ENCODE measurements around the gene TRIM23. TPM values are rescaled to one million over a fixed set of nuclear protein-coding genes. Genes with fewer than 3 reads are reported as not detected.

The TRIM23 gene
- total RNA-seq, 2 donors from 2014 or later: 5.8 to 8.8 TPM

DNA sequence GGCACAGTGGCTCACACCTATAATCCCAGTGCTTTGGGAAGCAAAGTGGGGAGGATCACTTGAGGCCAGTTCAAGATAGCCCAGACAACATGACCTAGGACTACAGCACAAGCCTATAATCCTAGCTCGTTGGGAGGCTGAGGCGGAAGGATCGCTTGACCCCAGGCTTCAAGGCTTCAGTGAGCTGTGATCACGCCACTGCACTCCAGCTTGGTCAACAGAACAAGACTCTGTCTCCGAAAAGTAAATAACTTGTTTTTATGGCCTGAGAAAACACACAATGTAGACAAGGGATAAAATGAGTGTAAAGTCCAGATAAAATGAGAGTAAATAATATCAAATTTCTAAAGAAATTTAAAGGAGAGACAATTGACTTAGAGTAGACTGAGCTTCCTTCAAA lies 27.0 kb upstream of the TRIM23 start:
- no peak overlapping the region for H3K27ac ChIP-seq
- H3K9ac ChIP-seq (ENCODE audit: low read depth in 2 of 2, low read length in 2 of 2): no peak overlapping the region
- intact Hi-C loops (cut with DNase I): no loop called here
- TF ChIP-seq, protein P1, sequence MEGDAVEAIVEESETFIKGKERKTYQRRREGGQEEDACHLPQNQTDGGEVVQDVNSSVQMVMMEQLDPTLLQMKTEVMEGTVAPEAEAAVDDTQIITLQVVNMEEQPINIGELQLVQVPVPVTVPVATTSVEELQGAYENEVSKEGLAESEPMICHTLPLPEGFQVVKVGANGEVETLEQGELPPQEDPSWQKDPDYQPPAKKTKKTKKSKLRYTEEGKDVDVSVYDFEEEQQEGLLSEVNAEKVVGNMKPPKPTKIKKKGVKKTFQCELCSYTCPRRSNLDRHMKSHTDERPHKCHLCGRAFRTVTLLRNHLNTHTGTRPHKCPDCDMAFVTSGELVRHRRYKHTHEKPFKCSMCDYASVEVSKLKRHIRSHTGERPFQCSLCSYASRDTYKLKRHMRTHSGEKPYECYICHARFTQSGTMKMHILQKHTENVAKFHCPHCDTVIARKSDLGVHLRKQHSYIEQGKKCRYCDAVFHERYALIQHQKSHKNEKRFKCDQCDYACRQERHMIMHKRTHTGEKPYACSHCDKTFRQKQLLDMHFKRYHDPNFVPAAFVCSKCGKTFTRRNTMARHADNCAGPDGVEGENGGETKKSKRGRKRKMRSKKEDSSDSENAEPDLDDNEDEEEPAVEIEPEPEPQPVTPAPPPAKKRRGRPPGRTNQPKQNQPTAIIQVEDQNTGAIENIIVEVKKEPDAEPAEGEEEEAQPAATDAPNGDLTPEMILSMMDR (IDR thresholded peaks at IDR 0.05): no peak
- H3K4me1 ChIP-seq: no peaks in the 10 kb centered on the region
- H3K4me3 ChIP-seq: no peak overlapping the region
- no peaks in the 10 kb centered on the region for H3K9me3 ChIP-seq
- peak; percentile 71 for DNase-seq
- H3K36me3 ChIP-seq: no peaks in the 10 kb centered on the region
- H3K27me3 ChIP-seq: no peaks in the 10 kb centered on the region

GRCh38 chr5:65647941-65648340 lies 23.8 kb upstream of the TRIM23 start:
- Histone ChIP-seq H3K9me3 (no peaks in the 10 kb centered on the region), H3K4me1 (no peaks in the 10 kb centered on the region), H3K27me3 (no peaks in the 10 kb centered on the region), H3K4me3 (no peak overlapping the region), H3K27ac (no peak overlapping the region), H3K36me3 (no peaks in the 10 kb centered on the region), H3K9ac (ENCODE audit: low read depth in 2 of 2, low read length in 2 of 2) (no peak overlapping the region)
- intact Hi-C loops (cut with DNase I): no loop called here
- TF ChIP-seq, protein P1 (IDR thresholded peaks at IDR 0.05): no peak
- no peak for DNase-seq

DNA sequence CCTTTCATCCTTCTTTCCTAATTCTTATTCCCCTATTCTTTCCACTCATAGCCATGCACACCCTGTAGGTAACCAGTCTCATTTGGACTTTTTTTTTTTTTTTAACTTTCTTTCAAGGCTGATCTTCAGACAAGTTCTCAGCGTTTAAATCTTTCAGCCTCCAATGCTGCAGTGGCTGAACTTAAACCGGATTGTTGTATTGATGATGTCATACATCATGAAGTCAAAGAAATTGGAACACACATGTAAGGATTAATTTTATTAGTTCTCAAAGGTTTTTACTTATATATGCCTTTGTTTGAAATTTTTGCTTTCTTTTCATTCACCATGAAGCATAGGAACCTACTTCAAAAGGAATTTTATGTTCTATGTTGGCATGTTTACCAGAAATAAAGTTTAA lies 22.8 kb upstream of the TRIM23 start:
- H3K36me3 ChIP-seq: no peaks in the 10 kb centered on the region
- no peak overlapping the region for H3K4me3 ChIP-seq
- H3K4me1 ChIP-seq: no peaks in the 10 kb centered on the region
- H3K27me3 ChIP-seq: no peaks in the 10 kb centered on the region
- no peaks in the 10 kb centered on the region for H3K9me3 ChIP-seq
- no peak overlapping the region for H3K27ac ChIP-seq
- TF ChIP-seq, protein P1 (IDR thresholded peaks at IDR 0.05): no peak
- DNase-seq: no peak
- H3K9ac ChIP-seq (ENCODE audit: low read depth in 2 of 2, low read length in 2 of 2): no peak overlapping the region
- intact Hi-C loops (cut with DNase I): no loop called here

GRCh38 chr5:65640240-65640639 lies 16.1 kb upstream of the TRIM23 start:
- H3K9me3 ChIP-seq: no peaks in the 10 kb centered on the region
- DNase-seq: no peak
- H3K27ac ChIP-seq: no peak overlapping the region
- intact Hi-C loops (cut with DNase I): no loop called here
- no peaks in the 10 kb centered on the region for H3K4me1 ChIP-seq
- no peaks in the 10 kb centered on the region for H3K36me3 ChIP-seq
- H3K4me3 ChIP-seq: no peak overlapping the region
- H3K9ac ChIP-seq (ENCODE audit: low read depth in 2 of 2, low read length in 2 of 2): no peak overlapping the region
- TF ChIP-seq, protein P1 (IDR thresholded peaks at IDR 0.05): no peak
- no peaks in the 10 kb centered on the region for H3K27me3 ChIP-seq

GRCh38 chr5:65630981-65631380 lies 6.8 kb upstream of the TRIM23 start:
- Histone ChIP-seq H3K9ac (ENCODE audit: low read depth in 2 of 2, low read length in 2 of 2) (no peak overlapping the region), H3K4me1 (peaks cover 3% of the 10 kb centered on the region), H3K4me3 (no peak overlapping the region), H3K36me3 (no peaks in the 10 kb centered on the region), H3K27me3 (no peaks in the 10 kb centered on the region), H3K27ac (no peak overlapping the region), H3K9me3 (no peaks in the 10 kb centered on the region)
- intact Hi-C loops (cut with DNase I): no loop called here
- TF ChIP-seq, protein P1 (IDR thresholded peaks at IDR 0.05): no peak
- no peak for DNase-seq

- intact Hi-C loops (cut with DNase I): loop anchor here (10.0 kb wide), 1 partner anchor 61 kb away; the partner anchor contains the start of genes CENPK and PPWD1
- no peak overlapping the region for H3K9ac ChIP-seq (ENCODE audit: low read depth in 2 of 2, low read length in 2 of 2)
- no peak overlapping the region for H3K27ac ChIP-seq
- no peaks in the 10 kb centered on the region for H3K9me3 ChIP-seq
- H3K27me3 ChIP-seq: no peaks in the 10 kb centered on the region
- H3K4me3 ChIP-seq: peak overlapping the region; percentile 75
- H3K36me3 ChIP-seq: no peaks in the 10 kb centered on the region
- DNase-seq: no peak
- TF ChIP-seq, protein P1 (IDR thresholded peaks at IDR 0.05): no peak
- H3K4me1 ChIP-seq: peaks cover 18% of the 10 kb centered on the region
These were observed 1.6 kb upstream of the TRIM23 start for GRCh38 chr5:65625743-65626142.

Measured in colonic mucosa (tissue), 4 donors.